Measurements from ENCODE around the gene COA1.
"Not testable (repeated sequence)": the region's sequence is repeated elsewhere in the genome, so short reads cannot be mapped to it uniquely, and the experiment has no call there.

The COA1 gene, protein sequence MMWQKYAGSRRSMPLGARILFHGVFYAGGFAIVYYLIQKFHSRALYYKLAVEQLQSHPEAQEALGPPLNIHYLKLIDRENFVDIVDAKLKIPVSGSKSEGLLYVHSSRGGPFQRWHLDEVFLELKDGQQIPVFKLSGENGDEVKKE

DNA sequence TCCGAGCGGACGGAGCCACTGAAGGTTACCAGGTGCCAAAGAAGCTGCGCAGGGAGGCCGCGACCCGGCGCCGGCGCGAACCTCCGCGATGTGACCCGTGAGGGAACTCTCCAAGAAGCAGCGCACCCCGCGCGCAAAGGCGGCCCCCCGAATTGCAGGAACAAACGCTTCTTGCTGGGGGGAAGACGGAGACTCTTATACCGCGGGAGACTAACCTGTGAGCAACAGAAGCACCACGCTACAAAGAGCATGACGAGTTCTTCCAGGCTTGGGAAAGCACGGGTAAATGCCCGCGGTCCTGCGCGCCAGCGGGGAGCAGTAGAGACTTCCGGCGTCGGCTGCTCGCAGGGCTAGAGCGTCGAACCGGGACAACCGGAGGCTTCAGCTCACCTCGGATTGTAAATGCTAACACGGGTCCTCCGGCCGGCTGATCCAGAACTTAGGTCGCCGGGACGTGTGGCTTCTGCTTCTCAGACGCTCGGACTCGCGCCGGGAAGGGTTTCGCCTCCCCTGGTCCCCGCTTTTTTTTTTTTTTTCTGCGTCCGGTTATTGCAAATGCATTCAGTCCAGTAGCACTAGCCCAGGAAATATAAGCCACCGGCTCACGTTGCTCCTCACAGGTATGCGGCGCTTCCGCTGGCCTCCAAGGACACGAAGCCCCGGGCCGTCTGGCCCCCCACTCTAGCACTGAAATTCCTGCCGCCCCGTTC, at the start of gene COA1:
Gene COA1 (minus strand): TSS at position 310 of the 710 bp plus-strand sequence. CDS start 80,909 bp downstream, outside the sequence.
- peak; percentile 93 for DNase-seq

DNA sequence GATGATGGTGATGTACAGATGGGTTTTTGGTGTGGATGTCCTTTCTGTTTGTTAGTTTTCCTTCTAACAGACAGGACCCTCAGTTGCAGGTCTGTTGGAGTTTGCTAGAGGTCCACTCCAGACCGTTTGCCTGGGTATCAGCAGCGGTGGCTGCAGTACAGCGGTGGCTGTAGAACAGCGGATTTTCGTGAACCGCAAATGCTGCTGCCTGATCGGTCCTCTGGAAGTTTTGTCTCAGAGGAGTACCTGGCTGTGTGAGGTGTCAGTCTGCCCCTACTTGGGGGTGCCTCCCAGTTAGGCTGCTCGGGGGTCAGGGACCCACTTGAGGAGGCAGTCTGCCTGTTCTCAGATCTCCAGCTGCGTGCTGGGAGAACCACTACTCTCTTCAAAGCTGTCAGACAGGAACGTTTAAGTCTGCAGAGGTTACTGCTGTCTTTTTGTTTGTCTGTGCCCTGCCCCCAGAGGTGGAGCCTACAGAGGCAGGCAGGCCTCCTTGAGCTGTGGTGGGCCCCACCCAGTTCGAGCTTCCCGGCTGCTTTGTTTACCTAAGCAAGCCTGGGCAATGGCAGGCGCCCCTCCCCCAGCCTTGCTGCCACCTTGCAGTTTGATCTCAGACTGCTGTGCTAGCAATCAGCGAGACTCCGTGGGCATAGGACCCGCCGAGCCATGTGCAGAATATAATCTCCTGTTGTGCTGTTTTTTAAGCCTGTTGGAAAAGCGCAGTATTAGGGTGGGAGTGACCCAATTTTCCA, 49.1 kb upstream of the COA1 start:
- DNase-seq: not testable (repeated sequence)

DNA sequence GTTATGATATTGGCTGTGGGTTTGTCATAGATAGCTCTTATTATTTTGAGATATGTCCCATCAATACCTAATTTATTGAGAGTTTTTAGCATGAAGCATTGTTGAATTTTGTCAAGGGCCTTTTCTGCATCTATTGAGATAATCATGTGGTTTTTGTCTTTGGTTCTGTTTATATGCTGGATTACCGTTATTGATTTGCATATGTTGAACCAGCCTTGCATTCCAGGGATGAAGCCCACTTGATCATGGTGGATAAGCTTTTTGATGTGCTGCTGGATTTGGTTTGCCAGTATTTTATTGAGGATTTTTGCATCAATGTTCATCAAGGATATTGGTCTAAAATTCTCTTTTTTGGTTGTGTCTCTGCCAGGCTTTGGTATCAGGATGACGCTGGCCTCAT, 45.9 kb upstream of the COA1 start:
- DNase-seq: not testable (repeated sequence)

DNA sequence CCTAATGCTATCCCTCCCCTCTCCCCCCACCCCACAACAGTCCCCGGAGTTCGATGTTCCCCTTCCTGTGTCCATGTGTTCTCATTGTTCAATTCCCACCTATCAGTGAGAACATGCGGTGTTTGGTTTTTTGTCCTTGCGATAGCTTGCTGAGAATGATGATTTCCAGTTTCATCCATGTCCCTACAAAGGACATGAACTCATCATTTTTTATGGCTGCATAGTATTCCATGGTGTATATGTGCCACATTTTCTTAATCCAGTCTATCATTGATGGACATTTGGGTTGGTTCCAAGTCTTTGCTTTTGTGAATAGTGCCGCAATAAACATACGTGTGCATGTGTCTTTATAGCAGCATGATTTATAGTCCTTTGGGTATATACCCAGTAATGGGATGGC, 43.9 kb upstream of the COA1 start:
- DNase-seq: not testable (repeated sequence)

DNA sequence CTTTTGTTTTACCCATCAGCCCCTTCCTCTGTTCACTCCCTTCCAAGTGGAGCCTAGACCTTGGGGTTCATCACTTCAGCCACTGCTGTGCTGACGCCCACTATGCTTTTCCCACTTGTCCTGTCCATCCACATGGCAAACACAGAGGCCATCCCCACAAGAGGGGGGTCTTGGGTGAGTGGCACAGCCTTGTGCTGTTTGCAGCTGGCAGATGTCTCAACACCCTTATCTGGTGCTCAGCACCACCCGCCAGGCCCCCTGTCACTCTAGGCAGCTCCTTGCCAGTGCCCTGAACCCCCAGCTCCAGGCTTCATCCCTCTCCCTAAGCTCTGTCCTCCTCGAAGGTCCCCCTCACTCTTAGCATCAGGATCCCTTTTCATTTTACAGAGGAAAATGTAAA, 42.2 kb upstream of the COA1 start:
- DNase-seq: no peak

DNA sequence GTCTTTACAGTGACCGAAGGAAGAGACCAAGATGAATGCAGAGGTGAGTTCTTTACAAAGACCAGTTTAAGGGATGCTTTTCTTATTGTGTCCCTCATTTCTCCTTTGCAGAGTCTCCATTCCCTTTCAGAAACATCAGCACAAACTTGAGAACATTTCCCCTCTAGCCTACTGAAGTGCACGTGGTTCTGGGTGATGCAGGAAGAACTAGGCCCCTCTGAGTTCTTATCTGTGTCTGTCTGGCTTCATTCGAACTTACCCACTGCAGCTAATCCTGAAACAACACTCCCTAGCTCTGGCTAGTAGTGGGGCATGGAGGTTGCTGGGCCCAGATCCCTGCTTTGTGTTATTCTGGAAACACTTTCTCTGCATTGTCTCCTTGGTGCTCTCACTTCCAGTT, 41.8 kb upstream of the COA1 start:
- no peak for DNase-seq

DNA sequence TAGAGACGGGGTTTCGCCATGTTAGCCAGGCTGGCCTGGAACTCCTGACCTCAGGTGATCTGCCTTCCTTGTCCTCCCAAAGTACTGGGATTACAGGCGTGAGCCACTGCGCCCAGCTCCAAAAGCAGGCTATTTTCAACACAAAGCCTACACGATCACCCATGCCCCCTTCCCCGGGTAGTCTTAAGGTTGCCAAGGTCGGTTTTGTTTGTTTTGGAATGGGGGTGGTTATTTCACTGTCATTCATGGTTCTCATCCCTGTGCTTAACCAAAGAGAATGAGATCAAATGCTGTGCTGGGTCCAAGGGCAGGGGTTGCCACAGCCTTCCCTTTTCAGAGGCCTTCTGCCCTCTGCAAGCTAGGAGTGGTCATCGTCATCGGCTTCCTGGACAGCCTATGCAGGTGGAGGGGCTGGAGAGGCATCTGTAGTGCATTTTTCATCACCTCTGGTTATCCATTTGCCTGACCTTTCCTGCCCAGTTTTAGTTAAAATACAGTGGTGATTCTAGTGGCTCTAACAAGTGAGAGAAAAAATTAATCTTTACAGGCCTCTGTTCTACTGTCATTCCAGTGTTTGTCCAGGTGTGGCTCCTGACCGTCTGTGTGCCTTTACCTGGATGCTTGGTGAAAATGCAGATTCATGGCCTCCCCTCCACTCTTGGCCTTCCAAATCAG, 40.6 kb upstream of the COA1 start:
- no peak for DNase-seq

DNA sequence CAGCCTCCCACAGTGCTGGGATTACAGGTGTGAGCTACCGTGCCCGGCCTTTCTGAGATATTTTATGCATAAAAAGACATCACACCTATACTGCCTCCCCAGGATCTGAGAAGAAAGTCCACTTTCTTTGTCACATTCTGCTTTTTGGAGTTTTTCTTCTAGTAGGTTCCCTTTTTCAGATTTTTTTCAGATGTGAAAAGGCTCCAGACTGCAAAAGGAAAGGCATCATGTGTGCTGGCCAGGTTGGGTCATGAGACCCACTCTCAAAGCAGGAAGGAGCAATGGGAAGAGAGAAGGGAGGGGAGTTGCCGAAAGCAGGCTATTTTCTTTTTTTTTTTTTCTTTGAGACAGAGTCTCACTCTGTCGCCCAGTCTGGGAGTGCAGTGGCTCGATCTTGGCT, 40.0 kb upstream of the COA1 start:
- no peak for DNase-seq

DNA sequence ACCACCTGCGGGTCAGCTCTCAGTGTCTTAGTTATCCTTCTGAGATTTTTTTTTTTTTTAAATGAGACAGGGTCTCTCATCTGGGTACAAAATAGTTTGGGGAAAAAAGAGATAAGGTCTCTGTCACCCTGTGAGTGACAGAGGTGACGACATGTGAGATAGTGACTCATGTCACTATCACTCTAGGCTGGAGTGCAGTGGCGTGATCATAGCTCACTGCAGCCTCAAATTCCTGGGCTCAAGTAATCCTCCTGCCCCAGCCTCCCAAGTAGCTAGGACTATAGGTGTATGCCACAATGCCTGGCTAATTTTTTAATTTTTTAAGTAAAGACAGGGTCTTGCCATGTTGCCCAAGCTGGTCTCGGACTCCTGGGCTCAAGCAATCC, 39.6 kb upstream of the COA1 start:
- no peak for DNase-seq

DNA sequence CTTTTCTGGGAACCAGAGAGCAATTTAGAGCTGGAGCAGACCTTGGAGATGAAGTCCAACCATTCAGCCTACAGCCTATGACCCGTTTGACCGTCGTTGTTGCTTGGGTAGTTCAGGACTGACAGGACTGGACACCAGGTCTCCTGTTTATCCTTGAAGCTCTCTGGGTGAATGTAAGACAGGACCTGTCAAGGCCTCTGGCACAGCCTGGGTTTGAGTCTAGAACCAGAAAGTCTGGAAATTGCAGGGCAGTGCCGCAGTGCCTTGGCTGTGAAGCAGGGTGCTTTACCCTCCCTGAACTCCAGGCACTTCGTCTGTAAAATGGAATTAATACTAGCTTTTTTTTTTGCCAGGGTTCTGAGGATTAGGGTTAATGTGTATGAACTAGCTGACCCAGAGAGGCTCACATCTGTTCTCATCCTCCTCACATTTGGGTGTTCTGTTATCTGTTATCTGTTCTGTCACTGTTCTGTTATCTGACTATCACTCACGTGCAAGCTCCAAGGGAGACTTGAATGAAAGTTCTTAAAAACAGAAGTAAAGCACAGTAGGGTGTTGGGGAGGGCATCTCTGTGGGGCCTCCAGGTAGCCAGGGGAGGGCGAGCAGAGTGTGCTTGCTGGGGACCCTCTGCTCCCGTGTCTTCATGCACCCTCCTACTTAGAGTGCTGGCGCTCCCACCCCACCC, 39.0 kb upstream of the COA1 start:
- DNase-seq: peak; percentile 31

DNA sequence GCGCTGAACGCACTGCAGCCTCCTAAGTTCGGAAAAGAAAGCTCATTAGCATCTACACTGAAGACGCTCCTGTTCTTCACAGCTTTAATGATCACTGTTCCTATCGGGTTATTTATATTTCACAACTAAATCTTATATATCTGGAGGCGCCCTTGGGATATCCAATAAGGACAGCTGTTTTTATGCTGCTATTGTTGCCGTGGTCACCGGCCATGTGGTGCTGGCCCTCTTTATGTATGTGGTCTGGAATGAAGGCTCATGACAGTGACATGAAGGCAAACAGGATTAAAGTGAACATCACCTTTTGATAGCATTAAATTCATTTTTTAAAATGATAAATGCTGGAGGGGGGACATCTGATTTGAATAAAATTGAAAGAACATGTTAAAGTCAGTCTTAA, 38.0 kb upstream of the COA1 start:
- peak; percentile 48 for DNase-seq

DNA sequence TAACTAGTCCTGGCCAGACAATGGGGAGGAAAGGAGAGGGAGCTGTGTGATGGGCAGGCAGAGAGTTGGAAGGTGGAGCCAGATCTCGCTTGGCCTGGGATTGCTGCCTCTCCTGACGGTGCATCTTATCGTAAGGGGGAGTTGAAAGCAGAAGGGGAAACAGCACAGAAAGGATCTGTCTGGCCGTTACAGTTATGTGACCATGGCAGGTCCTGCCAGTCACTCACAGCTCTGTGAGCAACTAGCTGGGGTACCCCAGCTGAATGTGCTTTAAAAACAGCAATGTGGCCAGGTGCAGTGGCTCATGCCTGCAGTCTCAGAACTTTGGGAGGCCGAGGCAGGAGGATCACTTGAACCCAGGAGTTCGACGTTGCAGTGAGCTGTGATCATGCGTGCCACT, 37.2 kb upstream of the COA1 start:
- DNase-seq: peak; percentile 33

DNA sequence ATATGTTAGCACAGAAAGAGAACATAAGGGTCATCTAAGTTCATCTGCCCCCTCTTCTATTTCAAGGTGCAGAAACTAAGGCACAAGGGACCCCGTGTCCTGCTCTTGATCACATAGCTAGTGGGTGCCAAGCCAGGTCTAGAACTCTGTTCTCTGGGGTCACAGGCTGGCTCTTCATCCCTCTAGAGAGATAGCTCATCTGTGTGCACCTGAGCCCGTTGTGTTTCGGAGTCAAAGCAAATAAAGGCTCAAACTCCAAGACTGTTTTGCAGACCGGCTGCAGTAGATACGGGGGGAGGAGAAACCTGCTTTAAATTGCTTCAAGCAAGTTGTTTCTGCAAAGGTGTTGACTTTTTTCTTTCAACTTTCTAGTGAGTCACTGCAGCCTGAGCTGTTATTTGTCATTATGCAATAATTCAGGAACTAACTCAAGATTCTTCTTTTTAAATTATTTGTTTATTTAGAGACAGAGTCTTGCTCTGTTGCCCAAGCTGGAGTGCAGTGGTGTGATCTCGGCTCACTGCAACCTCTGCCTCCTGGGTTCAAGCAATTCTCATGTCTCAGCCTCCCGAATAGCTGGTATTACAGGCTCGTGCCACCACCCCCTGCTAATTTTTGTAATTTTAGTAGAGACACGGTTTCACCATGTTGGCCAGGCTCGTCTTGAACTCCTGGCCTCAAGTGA, 35.6 kb upstream of the COA1 start:
- DNase-seq: no peak

DNA sequence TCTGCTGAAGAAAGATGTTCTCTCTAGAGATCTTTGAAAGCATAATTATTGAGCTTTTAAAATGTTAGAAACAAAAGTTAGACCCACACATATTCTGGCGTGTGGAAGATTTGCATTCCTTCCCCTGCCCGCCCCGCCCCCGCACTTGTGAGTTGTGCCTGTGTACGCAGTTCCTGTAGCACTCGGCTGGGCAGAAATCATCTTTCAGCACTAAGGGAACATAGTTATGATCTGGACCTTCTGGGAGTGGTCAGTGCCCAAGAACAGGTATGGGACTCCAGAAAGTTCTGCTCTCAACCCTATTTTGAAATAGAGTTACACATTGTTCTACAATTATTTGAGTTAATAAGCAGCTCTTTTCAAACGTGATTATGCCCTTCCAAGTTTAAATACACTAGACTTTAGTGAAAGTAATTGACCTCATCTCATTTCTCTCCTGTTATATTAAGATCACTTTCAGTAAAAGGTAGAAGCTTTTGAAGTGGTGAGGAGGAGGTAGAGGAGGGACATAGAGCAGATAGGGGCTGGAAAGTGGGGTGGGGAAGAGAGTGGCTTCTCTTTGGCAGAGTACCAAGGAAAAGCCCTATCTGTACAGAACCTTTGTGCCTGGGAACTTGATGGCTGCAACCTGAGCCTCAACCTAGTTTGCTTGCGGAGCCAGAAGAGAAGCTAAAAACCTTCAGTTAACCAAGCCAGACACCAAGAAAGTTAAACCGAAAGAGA, 34.9 kb upstream of the COA1 start:
- no peak for DNase-seq

DNA sequence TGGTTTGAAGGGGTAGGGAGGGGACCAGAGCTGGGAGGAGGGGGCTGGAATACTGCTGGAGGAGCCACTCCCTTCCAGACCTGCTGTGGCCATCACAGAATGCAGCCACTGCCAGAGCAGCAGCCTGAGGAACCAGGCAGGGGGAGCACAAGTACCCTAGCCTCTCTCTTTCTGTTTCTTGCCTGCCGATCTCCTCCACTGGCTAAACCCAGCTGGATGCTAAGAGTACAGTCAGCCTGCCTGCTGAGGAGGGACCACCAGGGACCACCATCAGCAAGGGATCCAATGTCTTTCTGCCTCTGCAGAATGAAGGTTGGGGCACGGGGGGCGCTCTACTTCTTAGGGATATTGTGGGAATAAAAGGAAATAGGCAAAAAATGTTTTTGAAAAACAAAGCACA, 33.9 kb upstream of the COA1 start:
- DNase-seq: no peak

DNA sequence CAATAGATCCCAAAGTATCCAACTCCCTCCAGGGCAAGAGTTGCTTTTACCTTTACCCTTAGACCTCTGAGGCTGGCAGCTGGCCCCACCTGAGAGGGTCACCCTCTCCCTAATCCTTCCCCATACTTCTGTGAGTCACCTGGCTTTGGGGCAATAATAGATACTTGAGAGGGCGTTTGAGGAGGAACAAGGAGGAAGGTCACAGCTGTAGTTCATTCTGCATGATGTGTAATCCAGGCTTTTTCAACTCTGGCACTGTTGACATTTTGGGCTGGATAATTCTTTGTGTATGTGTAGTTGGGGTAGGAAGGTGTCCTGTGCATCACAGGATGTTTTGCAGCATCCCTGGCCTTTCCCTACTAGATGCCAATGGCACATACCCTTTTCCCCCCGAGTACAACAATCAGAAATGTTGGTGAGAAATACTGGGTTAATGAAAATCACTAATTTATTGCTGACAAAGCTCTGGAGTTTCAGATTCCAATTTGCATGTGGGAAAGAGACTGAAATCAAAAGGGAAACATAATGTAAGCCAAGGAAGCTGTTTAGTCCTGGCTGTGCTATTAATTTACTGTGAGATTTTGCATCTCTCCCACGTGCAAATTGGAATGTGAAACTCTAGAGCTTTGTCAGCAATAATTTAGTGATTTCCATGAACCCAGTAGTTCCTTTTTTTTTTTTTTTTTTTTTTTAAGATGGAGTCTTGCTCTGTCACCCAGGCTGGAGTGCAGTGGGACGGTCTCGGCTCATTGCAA, 32.8 kb upstream of the COA1 start:
- no peak for DNase-seq

DNA sequence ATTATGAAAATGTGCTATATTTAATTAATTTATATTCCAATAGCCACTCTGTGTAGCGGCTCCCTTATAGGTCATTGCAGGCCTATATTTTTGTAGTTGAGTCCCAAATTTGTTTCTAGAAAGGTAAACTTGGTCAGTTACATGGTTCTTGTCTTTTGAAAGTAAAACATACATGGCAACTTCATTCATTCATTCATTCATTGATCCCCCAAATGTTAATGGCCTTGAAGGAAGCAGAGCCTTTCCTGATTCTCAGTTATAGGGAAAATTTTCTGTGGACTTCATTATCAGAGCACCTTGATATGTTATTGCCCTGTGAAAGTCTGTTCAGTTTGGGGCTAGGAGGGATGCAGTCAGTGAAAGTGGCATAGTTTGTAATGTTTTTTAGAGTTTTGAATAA, 32.1 kb upstream of the COA1 start:
- no peak for DNase-seq

DNA sequence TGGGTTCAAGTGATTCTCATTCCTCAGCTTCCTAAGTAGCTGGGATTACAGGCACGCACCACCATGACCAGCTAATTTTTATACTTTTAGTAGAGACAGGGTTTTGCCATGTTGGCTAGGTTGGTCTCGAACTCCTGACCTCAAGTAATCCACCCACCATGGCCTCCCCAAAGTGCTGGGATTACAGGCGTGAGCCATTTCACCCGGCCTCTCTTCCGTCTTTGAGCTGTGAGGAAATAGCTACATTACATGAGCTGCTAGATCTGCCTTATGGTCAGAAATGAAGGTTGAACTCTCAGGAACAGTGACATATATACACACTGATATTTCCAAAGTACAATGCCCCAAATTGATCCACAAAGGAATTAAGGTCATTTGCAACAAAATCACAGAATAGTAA, 31.5 kb upstream of the COA1 start:
- DNase-seq: no peak

DNA sequence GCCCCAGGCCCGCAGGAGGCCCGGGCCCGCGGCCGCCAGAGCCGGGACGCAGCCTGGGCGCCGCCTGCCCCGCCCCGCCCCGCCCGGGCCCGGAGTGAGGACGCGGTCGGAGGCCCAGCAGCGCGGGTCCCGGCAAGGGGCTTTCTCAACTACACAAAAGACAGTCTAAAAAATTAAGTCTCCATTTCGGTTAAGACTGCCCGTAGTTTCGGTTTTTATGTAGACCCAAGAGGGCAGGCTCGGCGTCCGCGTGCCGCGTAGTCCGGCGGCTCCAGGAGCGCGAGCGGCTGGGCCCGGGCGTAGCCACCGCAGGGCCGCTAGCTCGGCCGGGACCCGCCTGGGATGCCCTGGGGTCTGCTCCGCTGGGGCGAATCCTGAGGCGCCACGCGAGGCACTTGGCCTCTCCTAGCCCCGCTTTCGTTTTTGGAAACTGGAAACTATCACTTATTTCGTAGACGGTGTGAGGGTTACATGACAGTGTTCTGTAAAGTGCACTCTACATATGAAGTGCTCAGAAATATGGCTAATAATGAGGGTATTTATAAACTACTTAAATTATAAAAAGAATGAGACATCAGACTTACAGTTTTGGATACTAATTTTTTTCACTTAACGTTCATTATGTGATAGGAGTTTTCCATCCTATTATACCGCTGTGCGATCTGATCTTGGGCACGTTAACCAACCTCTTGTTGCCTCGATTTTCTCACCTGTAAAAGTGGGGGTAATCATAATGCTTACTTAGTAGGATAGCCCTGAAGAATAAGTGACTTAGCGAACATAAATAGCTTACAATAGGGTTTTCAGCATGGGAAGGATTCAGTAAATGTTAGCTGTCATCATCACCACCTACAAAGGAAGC, 29.7 kb upstream of the COA1 start:
- DNase-seq: peak; percentile 52
